ENCODE data around the gene KRT15.

Gene KRT15

GRCh38 chr17:41505809-41506767 is 12.6 kb downstream of the KRT15 start:
- H3K4me3 ChIP-seq (ENCODE audit: low read depth, low read length), result no peak overlapping the region

- H3K4me3 ChIP-seq (ENCODE audit: low read depth, low read length), result no peak within 1 kb of the TSS
These were observed 13.5 kb downstream of the KRT15 start, which contains the start of gene KRT13 for GRCh38 chr17:41505007-41505808. KRT13 (minus strand) TSS chr17:41505612; CDS start chr17:41505550, 62 bp downstream.

- H3K4me3 ChIP-seq (ENCODE audit: low read depth, low read length), result no peak overlapping the region
These were observed 14.3 kb downstream of the KRT15 start for GRCh38 chr17:41504246-41504977.

GRCh38 chr17:41503202-41503601 is 15.5 kb downstream of the KRT15 start:
- H3K4me3 ChIP-seq (ENCODE audit: low read depth, low read length), result no peak overlapping the region

- no peak overlapping the region for H3K4me3 ChIP-seq (ENCODE audit: low read depth, low read length)
These were observed 18.4 kb downstream of the KRT15 start for GRCh38 chr17:41500131-41500911.

GRCh38 chr17:41499714-41500113 is 19.0 kb downstream of the KRT15 start:
- no peak overlapping the region for H3K4me3 ChIP-seq (ENCODE audit: low read depth, low read length)

- H3K4me3 ChIP-seq (ENCODE audit: low read depth, low read length), result no peak overlapping the region
These were observed 20.4 kb downstream of the KRT15 start for GRCh38 chr17:41498276-41498675.

- no peak overlapping the region for H3K4me3 ChIP-seq (ENCODE audit: low read depth, low read length)
These were observed 21.7 kb downstream of the KRT15 start for GRCh38 chr17:41496803-41497484.

GRCh38 chr17:41494524-41494923 is 24.2 kb downstream of the KRT15 start:
- no peak overlapping the region for H3K4me3 ChIP-seq (ENCODE audit: low read depth, low read length)

GRCh38 chr17:41492771-41493170 is 25.9 kb downstream of the KRT15 start:
- H3K4me3 ChIP-seq (ENCODE audit: low read depth, low read length), result no peak overlapping the region

- H3K4me3 ChIP-seq (ENCODE audit: low read depth, low read length), result no peak overlapping the region
These were observed 26.3 kb downstream of the KRT15 start for GRCh38 chr17:41492351-41492750.

GRCh38 chr17:41491476-41491875 is 27.2 kb downstream of the KRT15 start:
- no peak overlapping the region for H3K4me3 ChIP-seq (ENCODE audit: low read depth, low read length)

- H3K4me3 ChIP-seq (ENCODE audit: low read depth, low read length), result no peak overlapping the region
These were observed 28.4 kb downstream of the KRT15 start for GRCh38 chr17:41490000-41490990.

- no peak within 1 kb of the TSS for H3K4me3 ChIP-seq (ENCODE audit: low read depth, low read length)
These were observed 29.2 kb downstream of the KRT15 start, which contains the start of gene KRT36 for GRCh38 chr17:41489531-41489930. KRT36 (minus strand) TSS chr17:41489910; CDS start chr17:41489864, 46 bp downstream.

GRCh38 chr17:41486809-41487530 is 31.7 kb downstream of the KRT15 start:
- no peak overlapping the region for H3K4me3 ChIP-seq (ENCODE audit: low read depth, low read length)

GRCh38 chr17:41486316-41486715 is 32.4 kb downstream of the KRT15 start:
- H3K4me3 ChIP-seq (ENCODE audit: low read depth, low read length), result no peak overlapping the region
